Measurements from ENCODE around the gene HPGDS. TPM values are rescaled to one million over a fixed set of nuclear protein-coding genes. Genes with fewer than 3 reads are reported as not detected.
"Not testable (repeated sequence)": the region's sequence is repeated elsewhere in the genome, so short reads cannot be mapped to it uniquely, and the experiment has no call there.

Gene HPGDS
- polyA plus RNA-seq, 1 donor (not counting 4 experiments of a cell fraction or from before 2014, with no cell fraction given): not detected

DNA sequence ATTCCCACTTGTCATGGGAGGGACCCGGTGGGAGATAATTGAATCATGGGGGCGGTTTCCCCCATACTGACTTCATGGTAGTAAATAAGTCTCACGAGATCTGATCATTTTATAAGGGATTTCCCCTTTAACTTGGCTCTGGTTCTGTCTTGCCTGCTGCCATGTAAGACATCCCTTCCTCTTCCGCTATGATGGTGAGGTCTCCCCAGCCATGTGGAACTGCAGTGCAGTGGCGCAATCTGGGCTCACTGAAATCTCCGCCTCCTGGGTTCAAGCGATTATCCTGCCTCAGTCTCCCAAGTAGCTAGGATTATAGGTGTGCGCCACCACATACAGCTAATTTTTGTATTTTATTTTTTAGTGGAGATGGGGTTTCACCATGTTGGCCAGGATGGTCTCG is 2.9 kb downstream of the HPGDS start:
- Histone ChIP-seq H3K79me2 (ENCODE audit: control insufficient read depth, insufficient read depth, low read length) (no peaks in the 10 kb centered on the region), H3K4me3 (ENCODE audit: control insufficient read depth in 2 of 3, extremely low read depth in 1 of 3, insufficient read depth in 2 of 3, low read depth in 1 of 3, low read length in 3 of 3) (no peak overlapping the region), H3K9me1 (ENCODE audit: control insufficient read depth, extremely low read depth, insufficient read depth, low read length) (no peaks in the 10 kb centered on the region), H2AFZ (ENCODE audit: control insufficient read depth, low read length) (no peak overlapping the region), H4K20me1 (ENCODE audit: control insufficient read depth, extremely low read depth, insufficient read depth, low read length) (no peaks in the 10 kb centered on the region), H3K36me3 (ENCODE audit: control insufficient read depth in 2 of 2, extremely low read depth in 1 of 2, insufficient read depth in 2 of 2, low read length in 2 of 2) (no peaks in the 10 kb centered on the region), H3K27me3 (ENCODE audit: control insufficient read depth, extremely low read depth, insufficient read depth, low read length) (no peaks in the 10 kb centered on the region), H3K4me2 (ENCODE audit: control insufficient read depth, extremely low read depth, insufficient read depth, low read depth, low read length) (no peak overlapping the region), H3K9ac (ENCODE audit: control insufficient read depth, extremely low read depth, insufficient read depth, low read length) (no peak overlapping the region), H3K9me3 (ENCODE audit: control insufficient read depth, low read depth, low read length) (no peaks in the 10 kb centered on the region), H3K27ac (ENCODE audit: control insufficient read depth, insufficient read depth, low read length) (no peak overlapping the region), H3K4me1 (ENCODE audit: control insufficient read depth, extremely low read depth, insufficient read depth, low read length) (no peaks in the 10 kb centered on the region)
- FAIRE-seq (no peak), DNase-seq (ENCODE audit: low read depth, low spot score) (no peak)
- TF ChIP-seq EZH2 (IDR thresholded peaks at IDR 0.05; ENCODE audit: low read length): no peak
- TF ChIP-seq, protein P1, sequence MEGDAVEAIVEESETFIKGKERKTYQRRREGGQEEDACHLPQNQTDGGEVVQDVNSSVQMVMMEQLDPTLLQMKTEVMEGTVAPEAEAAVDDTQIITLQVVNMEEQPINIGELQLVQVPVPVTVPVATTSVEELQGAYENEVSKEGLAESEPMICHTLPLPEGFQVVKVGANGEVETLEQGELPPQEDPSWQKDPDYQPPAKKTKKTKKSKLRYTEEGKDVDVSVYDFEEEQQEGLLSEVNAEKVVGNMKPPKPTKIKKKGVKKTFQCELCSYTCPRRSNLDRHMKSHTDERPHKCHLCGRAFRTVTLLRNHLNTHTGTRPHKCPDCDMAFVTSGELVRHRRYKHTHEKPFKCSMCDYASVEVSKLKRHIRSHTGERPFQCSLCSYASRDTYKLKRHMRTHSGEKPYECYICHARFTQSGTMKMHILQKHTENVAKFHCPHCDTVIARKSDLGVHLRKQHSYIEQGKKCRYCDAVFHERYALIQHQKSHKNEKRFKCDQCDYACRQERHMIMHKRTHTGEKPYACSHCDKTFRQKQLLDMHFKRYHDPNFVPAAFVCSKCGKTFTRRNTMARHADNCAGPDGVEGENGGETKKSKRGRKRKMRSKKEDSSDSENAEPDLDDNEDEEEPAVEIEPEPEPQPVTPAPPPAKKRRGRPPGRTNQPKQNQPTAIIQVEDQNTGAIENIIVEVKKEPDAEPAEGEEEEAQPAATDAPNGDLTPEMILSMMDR (optimal IDR thresholded peaks at IDR 0.05 in 1 of 3, IDR thresholded peaks at IDR 0.05 in 1 of 3, conservative IDR thresholded peaks at IDR 0.05 in 1 of 3; ENCODE audit: extremely low read depth in 1 of 3, insufficient read depth in 2 of 3, low read length in 3 of 3): no peak
- dilution Hi-C loops (cut with MboI; ENCODE audit: extremely low pct_ligation_motif_present, low sequenced_read_pairs): no loop called here

- FAIRE-seq: no peak
- Histone ChIP-seq H3K9ac (ENCODE audit: control insufficient read depth, extremely low read depth, insufficient read depth, low read length) (no peak overlapping the region), H2AFZ (ENCODE audit: control insufficient read depth, low read length) (no peak overlapping the region), H3K9me1 (ENCODE audit: control insufficient read depth, extremely low read depth, insufficient read depth, low read length) (no peaks in the 10 kb centered on the region), H3K4me3 (ENCODE audit: control insufficient read depth in 2 of 3, extremely low read depth in 1 of 3, insufficient read depth in 2 of 3, low read depth in 1 of 3, low read length in 3 of 3) (no peak overlapping the region), H3K79me2 (ENCODE audit: control insufficient read depth, insufficient read depth, low read length) (no peaks in the 10 kb centered on the region), H3K9me3 (ENCODE audit: control insufficient read depth, low read depth, low read length) (no peaks in the 10 kb centered on the region), H3K36me3 (ENCODE audit: control insufficient read depth in 2 of 2, extremely low read depth in 1 of 2, insufficient read depth in 2 of 2, low read length in 2 of 2) (no peaks in the 10 kb centered on the region), H4K20me1 (ENCODE audit: control insufficient read depth, extremely low read depth, insufficient read depth, low read length) (no peaks in the 10 kb centered on the region), H3K4me2 (ENCODE audit: control insufficient read depth, extremely low read depth, insufficient read depth, low read depth, low read length) (no peak overlapping the region), H3K27ac (ENCODE audit: control insufficient read depth, insufficient read depth, low read length) (no peak overlapping the region), H3K4me1 (ENCODE audit: control insufficient read depth, extremely low read depth, insufficient read depth, low read length) (no peaks in the 10 kb centered on the region), H3K27me3 (ENCODE audit: control insufficient read depth, extremely low read depth, insufficient read depth, low read length) (no peaks in the 10 kb centered on the region)
- dilution Hi-C loops (cut with MboI; ENCODE audit: extremely low pct_ligation_motif_present, low sequenced_read_pairs): no loop called here
- DNase-seq (ENCODE audit: low read depth, low spot score): no peak
- no peak for TF ChIP-seq EZH2 (IDR thresholded peaks at IDR 0.05; ENCODE audit: low read length)
- TF ChIP-seq, protein P1 (optimal IDR thresholded peaks at IDR 0.05 in 1 of 3, IDR thresholded peaks at IDR 0.05 in 1 of 3, conservative IDR thresholded peaks at IDR 0.05 in 1 of 3; ENCODE audit: extremely low read depth in 1 of 3, insufficient read depth in 2 of 3, low read length in 3 of 3): no peak
Observed at GRCh38 chr4:94338681-94339351, 3.8 kb downstream of the HPGDS start.

DNA sequence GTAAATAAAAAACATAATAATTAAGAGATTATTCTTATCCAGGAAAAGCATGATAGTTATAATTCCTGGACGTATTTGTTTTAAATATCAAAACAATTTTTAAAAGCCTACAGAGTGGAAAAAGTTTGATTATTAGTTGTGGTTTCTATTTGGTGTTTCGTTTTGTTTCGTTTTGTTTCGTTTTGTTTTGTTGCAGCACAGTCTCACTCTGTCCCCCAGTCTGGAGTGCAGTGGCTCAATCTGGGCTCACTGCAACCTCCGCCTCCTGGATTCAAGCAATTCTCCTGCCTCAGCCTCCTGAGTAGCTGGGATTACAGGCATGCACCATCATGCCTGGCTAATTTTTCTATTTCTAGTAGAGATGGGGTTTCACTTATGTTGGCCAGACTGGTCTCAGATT is 5.8 kb downstream of the HPGDS start:
- H3K79me2 ChIP-seq (ENCODE audit: control insufficient read depth, insufficient read depth, low read length); dilution Hi-C loops (cut with MboI; ENCODE audit: extremely low pct_ligation_motif_present, low sequenced_read_pairs); H3K4me1 ChIP-seq (ENCODE audit: control insufficient read depth, extremely low read depth, insufficient read depth, low read length); H3K4me3 ChIP-seq (ENCODE audit: control insufficient read depth in 2 of 3, extremely low read depth in 1 of 3, insufficient read depth in 2 of 3, low read depth in 1 of 3, low read length in 3 of 3); H2AFZ ChIP-seq (ENCODE audit: control insufficient read depth, low read length); H3K27me3 ChIP-seq (ENCODE audit: control insufficient read depth, extremely low read depth, insufficient read depth, low read length); H4K20me1 ChIP-seq (ENCODE audit: control insufficient read depth, extremely low read depth, insufficient read depth, low read length); DNase-seq (ENCODE audit: low read depth, low spot score); FAIRE-seq; H3K9me3 ChIP-seq (ENCODE audit: control insufficient read depth, low read depth, low read length); H3K9me1 ChIP-seq (ENCODE audit: control insufficient read depth, extremely low read depth, insufficient read depth, low read length); H3K9ac ChIP-seq (ENCODE audit: control insufficient read depth, extremely low read depth, insufficient read depth, low read length); H3K36me3 ChIP-seq (ENCODE audit: control insufficient read depth in 2 of 2, extremely low read depth in 1 of 2, insufficient read depth in 2 of 2, low read length in 2 of 2); H3K27ac ChIP-seq (ENCODE audit: control insufficient read depth, insufficient read depth, low read length); H3K4me2 ChIP-seq (ENCODE audit: control insufficient read depth, extremely low read depth, insufficient read depth, low read depth, low read length): not testable (repeated sequence)

Measured in keratinocyte (primary cell).